Peyer's patch (tissue), 4 donors: ENCODE data around the gene NPC1.

Experiments used
- POLR2A ChIP-seq, 2 donors: fragments of 450-650 bp; IDR thresholded peaks; one replicate each; pipeline ENCODE4 v1.5.1; 2017; ENCODE audit warnings: antibody characterized with exemption in 2 of 2, mild to moderate bottlenecking in 2 of 2, moderate library complexity in 2 of 2
- TF ChIP-seq, protein P1 (sequence below), 6 experiments: fragments of 450-650 bp in 4 of 6; fragments of 200-600 bp in 2 of 6; sonication (generic) in 1 of 6; IDR thresholded peaks; one replicate each; pipeline ENCODE4 v1.5.1; 2017 to 2019; ENCODE audit warnings: antibody characterized with exemption in 6 of 6, mild to moderate bottlenecking in 3 of 6, moderate library complexity in 1 of 6

DNA sequence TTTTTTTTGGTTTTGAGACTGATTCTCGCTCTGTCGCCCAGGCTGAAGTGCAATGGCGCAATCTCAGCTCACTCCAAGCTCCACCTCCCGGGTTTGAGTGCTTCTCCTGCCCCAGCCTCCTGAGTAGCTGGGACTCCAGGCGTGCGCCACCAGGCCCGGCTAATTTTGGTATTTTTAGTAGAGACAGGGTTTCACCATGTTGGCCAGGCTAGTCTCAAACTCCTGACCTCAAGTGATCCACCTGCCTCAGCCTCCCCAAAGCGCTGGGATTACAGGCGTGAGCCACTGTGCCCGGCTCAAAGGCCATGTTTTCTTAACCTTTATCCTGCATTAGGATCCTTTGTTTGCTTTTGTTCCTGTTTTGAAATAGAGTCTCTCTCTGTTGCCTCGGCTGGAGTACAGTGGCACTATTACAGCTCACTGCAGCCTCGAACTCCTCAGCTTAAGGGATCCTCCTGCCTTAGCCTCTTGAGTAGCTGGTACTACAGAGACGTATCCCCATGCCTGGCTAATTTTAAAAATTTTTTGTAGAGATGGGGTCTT, 41.0 kb downstream of the NPC1 start:
- TF ChIP-seq, protein P1, sequence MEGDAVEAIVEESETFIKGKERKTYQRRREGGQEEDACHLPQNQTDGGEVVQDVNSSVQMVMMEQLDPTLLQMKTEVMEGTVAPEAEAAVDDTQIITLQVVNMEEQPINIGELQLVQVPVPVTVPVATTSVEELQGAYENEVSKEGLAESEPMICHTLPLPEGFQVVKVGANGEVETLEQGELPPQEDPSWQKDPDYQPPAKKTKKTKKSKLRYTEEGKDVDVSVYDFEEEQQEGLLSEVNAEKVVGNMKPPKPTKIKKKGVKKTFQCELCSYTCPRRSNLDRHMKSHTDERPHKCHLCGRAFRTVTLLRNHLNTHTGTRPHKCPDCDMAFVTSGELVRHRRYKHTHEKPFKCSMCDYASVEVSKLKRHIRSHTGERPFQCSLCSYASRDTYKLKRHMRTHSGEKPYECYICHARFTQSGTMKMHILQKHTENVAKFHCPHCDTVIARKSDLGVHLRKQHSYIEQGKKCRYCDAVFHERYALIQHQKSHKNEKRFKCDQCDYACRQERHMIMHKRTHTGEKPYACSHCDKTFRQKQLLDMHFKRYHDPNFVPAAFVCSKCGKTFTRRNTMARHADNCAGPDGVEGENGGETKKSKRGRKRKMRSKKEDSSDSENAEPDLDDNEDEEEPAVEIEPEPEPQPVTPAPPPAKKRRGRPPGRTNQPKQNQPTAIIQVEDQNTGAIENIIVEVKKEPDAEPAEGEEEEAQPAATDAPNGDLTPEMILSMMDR (IDR thresholded peaks at IDR 0.05): no peak
- TF ChIP-seq POLR2A (IDR thresholded peaks at IDR 0.05): no peak
